HG02938 (cell line): Measurements from ENCODE around the gene ADORA1.

Experiments used
- ATAC-seq: cut with Tn5 transposase; IDR thresholded peaks from one replicate; pipeline ENCODE4 v1.9.1; 2021; ENCODE audit warnings: mild to moderate bottlenecking, moderate library complexity; ENCODE audit not compliant: unreplicated experiment

ADORA1 gene

DNA sequence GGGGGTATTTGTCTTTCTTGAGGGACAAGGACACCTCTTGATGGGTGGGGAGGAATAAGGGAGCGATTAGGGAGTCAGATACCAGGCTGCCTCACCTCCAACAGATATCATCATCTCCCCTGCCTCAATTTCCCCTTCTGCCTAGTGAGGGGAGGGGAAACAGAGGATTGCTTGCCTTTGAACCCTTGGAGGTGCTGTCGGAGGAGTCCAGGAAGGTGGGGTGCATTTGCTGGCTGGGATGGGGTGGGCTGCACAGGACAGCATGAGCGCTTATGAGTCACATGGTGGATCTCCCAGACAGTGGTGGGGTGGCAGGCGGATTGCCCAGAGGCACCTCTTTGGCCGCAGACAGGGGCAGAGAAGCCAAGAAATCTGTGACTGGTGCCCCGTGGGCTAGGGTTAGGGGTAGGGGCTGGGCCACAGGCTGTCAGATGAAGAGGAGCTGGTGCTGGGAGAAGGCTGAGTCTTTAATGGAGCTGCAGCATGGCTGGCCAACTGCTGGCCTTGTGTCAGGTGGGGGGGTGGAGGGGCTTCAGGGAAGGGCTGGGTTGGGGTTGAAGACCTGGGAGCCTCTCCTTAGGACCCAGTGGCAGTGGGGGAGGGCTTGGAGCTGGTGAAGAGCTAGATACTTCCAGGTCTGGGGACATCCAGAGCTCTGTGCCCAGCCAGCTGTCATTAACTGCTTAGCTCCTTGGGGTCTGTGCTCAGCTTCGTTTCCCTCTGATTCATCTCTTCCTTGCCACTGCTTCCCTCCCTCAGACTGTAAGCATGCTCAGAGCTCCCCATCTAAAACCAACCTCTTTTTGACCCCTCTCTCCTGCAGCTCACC, 7.0 kb upstream of the ADORA1 start:
- no peak for ATAC-seq

DNA sequence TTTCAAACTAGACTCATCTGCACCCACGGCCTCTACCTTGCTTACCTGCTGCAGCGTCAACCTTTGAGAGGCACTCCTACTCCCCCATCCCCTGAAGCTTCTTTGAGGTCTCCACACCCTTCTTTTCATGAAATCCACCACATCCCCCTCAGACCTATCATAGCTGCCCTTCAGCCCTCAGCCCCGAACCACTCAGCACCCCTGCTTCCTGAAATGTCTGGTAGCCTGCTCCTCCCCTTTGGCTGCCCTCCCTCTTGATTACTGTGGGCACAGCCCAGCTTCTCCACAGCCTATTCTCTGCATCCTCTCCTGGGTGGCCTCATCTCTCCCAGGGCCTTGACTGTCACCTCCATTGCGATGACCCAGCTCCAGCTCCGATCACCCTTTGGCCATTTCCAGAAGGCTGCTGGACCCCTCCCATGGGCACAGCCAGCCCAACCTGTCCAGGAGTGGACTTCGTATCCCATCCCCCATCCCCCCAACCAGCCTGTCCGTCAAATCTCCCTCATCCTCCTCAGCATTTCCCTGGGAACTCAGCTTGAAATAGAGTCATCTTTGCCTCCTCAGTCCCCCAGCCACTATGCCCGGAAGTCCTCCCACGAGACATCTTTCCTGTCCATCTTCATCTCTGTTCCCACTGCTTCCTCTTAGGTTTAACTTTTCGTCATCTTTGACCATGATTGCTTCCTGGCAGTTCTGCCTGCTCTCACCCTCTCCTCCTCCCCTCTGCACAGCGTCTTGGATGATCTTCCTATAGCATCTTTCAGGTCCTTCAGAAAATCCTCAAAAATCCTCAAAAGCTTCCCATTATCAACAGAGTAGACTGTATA, 6.1 kb upstream of the ADORA1 start:
- ATAC-seq: no peak

DNA sequence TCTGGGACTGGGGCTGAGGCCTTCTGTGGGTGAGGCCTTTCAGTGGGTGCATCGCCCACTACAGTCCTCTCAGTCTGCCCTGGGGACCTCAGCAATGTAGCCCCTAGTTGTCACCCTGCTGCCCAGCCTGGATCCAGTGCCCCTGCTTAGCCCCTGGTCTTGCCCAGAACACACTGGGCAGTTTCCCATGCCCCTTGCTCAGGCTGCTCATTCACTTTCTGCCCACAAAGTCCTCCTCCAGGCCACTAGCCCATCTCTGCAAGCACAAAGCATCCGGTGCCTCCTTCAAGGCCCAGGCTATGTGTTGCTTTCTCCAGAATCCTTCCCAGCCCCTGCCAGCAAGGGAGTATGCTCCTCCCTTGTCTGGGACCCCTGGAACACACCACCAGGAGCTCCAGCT, 5.4 kb upstream of the ADORA1 start:
- ATAC-seq: no peak

DNA sequence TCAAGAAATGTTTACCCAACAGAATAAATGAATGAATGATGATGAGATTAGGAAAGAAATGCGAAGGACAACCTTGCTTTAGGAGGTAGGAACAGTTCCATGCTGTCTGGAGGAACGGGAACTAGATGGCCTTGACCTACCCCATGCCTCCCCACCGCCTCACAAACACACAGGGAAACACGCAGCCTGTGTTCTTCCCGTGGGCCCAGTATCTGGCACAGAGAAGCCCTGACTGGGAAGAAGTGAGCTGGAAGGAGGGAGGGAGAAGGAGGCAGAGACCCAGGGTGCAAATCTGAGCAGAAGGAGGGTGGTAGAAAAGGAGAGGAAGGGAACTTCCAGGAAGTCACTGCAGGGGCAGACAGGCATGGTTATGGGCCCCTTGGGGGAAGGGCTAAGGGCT, 3.5 kb upstream of the ADORA1 start:
- no peak for ATAC-seq

DNA sequence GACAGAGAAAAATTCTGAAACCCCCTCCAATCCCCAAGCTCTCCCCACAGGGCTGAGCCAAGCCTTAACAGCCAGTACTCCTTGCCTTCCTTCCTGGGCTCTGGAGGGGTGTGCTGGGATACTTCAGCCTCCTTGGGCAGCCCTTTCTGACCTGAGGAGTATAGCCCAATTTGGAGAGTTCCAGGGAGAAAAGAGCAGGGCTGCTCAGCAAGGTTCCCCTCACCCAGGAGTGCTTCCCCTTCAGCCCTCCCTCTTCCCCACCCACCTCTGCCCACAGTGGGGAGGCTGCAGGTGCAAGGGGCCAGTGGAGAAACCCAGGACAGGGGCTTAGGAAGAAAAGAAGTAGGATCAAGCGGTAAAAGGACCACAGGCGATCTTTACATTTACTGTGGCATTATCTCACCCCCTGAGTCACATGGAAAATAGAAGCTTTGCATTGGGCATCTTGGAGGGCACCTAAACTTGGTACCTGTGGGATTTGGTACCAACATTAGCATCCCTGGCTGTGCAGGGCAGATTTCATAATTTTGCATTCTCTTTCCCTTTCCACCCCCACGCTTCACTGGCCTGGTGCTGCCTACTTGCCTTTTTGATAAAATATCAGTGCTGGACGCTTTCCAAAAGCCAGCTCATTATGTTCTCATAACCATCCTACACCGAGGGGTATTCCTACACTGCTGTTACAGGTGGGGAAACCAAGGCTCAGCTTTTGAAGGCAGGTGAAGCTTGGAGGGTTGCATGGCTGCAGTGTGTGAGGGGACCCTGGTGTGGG, 2.8 kb upstream of the ADORA1 start:
- no peak for ATAC-seq

DNA sequence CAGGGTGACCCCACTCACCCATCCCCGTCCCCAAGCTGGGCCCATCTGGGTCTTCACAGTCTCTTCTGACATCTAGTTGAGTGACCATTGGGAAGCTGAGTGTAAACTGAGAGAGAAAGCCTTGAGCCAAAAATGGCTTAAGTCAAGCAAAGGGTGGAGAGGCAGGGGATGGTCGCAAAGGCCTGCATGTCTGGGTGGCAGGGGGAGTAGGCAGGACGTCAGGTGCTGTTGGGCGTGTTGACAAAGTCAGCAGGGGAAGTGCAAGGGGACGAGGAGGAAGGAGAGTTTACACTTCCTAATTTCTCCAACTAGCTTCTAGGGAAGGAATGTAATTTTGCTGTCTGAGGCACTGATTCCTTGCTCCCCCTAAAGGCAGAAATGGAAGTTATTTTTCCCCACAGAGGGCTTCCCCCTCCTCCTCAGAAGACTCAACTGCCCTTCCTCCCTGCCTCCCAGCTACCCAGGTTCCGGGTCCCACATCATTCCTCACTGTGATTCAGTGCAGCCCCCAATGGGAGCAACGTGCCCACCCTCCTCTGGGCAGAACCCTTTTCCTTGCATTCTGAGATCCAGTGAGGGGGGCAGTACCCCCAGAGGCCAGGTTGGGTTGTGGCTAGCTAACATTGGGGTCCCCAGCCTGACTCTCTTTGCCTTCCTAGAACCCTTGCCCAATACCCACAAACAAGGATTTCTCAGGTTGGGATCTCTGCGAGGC, 1.2 kb upstream of the ADORA1 start:
- no peak for ATAC-seq

DNA sequence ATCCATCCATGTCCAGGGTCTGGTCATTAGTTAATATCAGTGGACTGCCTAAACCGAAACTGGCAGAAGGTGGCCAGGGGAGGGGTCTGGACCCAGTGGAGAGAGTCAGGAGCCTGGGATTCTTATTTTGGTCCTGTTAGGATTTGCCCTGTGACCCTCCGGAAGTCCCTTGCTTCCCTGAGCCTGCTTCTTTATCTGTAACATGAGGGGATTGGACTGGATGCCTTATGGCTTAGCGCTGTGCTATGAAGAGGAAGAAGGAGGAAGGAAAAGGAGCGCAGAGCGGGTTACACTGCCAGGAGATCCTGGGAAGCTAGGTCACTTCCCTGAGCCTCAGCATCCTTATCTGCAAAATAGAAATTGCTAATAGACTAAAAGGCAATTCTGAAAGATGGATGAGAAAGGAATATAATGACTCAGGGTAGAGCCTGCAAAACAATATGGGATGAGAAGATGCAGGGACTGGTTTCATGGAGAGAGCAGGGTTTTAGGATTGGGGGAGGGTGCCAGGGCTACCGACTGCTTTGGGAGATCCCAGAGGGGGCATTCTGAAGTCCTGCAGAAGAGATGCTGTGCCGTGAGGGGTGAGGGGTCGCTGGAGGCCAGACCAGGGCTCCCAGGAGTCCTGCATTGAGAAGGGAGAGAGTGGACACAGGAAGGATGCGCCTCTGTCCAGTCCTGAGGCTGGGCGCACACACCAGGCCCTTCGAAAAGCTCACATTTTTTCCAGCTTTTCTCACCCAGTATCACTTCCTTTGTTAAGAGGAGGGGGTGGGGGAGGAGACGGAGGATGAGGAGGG, 460 bp upstream of the ADORA1 start:
- ATAC-seq: no peak

DNA sequence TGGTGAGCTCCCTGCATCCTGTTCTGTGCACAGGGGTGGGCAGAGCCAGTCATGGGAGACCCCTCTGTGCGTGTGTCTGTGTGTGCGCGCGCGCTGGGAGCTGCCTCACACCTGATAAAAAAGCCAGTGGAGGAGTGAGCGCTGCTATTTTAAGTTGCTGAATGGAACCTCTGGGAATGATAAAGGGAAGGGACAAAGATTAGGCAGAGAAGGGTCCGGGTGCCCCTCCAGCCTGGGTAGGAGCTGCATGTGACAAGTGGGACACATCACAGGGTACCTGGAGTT, 847 bp downstream of the ADORA1 start:
- no peak for ATAC-seq

DNA sequence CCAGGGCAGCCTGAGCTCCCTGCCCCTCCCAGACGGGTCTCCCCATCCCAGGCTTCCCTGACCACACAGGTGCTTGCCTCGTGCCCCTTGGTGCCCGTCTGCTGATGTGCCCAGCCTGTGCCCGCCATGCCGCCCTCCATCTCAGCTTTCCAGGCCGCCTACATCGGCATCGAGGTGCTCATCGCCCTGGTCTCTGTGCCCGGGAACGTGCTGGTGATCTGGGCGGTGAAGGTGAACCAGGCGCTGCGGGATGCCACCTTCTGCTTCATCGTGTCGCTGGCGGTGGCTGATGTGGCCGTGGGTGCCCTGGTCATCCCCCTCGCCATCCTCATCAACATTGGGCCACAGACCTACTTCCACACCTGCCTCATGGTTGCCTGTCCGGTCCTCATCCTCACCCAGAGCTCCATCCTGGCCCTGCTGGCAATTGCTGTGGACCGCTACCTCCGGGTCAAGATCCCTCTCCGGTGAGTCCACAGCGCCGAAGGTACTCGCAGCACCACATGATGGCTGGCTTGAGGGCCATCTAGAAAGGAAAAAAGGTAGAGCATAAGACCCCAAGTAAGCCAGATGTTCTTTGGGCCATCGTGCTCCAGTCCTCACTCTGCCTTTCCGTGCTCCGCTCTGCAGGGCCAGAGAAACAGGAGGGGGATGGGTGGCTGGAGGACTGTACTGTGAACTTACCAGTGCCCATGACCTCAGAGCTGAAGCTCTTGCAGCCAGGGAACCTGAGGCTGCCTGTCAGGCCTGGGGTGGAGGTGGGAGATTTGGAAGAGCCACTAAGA, 1.4 kb downstream of the ADORA1 start:
- no peak for ATAC-seq

DNA sequence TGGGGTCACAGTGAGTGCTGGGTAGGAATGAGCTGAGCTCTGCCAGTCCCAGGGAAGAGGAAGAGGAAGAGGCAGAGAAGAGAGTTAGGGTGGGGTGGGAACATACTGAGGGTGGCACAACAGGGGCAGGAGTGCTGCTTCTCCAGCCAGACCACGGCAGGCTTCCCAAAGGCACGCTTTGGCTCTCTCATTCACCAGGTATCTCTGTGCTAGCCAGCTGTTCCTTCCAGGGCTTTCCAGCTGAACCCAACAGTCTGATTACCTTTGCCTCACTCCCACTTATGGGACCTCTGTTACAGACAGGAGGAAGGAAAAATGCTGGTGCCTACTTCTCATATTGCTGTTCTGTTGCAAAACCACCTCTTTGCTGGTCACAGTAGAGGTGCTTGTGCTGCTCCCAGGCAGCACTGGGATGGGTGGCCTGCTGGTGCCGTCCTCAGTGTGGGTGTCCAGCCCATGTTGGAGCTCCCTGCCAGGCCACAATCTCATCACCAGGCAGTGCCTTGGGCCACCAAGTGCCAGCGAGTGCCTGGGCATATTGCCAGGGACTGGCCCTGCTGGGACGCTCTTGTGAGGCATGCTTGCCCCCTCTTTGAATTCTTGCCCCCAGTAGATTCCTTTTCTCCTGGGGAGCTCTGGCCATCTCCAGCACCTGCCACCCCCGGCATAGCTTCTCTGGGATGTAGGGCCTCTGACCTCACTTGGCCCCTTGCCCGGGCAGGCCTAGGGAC, 2.1 kb downstream of the ADORA1 start:
- no peak for ATAC-seq

DNA sequence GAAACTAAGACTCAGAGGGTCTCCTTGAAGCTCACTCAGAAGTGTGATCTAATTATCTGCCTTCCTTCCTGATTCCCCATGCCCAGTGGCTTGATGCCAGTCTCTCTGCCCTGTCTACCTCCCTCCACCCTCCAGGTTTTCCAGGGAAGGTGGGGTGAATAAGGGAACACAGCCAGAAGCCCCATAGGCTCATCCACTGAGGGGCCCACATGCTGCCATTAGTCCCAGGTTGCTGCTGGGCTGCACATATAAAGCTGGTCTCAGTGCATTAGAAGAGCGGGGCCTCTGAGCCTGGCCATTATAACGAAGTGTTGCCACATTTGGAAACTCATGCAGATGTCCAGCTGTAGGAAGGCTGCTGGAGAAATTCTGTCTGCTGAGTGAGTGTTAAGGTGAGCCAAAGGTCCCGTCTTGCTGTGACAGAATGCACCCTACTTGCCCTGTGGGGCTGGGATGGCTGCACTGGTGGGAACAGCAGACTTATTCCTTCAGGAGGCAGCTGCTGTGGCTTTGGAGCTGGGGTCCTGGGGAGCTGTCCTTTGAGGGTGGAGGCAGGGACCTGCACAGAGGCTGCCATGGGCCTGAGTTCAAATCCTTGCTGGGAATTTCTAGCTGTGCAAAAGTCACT, 2.9 kb downstream of the ADORA1 start:
- ATAC-seq: no peak

DNA sequence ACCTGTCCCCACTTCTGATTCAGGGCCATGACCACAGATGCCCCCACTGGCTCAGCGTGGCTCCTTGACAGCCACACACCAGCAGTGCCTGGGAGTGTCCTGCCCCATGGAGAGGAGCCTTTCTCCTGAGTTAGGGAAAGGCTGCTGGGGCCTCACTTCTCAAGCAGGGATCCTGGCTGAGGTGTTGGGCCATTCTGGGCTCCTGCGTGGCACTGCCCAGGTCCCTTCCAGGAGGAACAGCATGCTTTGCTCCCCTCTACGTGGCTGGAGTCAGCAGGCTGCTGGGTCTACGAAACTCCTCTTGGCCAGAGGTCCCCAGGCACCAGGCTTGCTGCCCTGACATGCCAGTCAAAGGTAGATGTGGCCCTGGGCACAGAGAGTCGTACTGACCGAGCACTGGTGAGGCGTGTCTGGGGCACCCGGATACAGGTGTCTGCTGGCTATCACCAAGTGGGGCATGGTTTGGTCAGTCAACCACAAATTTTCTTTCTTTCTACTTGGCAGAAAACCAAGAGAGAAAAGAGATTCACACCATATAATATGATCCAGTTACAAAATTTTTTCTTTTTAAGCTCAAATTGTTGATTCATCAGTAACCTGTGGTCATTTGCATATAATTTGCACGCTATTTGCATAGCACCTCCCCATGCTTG, 4.1 kb downstream of the ADORA1 start:
- no peak for ATAC-seq

DNA sequence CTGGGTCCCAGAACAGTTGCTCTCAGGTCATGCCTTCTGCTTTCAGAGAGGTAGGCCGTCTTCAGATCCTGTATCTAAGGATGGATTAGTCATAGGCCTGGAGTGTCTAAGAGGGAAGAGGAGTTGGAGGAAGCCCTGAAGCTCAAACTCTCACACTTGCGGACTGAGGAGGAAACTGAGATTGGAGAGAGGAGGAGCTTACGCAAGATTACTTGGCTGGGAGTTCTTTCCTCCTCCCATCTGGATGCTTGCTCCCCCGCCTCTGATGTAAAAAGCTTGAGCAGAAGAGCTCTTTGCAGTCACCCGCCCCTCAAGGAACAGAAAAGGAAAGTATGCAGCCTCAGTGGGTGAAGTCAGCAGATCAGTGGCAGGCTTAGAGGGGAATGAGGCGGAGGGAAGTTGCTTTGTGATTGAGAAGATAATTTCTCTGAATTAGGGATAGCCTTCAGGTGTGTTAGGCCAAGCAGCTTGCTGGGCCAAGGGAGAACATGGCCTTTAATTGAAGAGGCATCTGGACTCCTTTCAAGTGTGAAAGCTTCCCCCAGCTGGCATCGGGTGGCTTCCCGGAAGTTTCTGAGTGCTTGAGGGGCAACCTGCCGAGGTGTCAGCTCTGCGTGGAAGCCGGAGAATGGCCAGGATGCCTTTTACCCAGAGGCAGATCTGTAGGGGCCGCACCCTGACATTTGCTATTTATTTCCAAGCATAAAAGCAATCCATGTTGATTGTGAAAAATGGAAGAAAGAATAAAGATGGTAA, 6.6 kb downstream of the ADORA1 start:
- ATAC-seq: no peak

DNA sequence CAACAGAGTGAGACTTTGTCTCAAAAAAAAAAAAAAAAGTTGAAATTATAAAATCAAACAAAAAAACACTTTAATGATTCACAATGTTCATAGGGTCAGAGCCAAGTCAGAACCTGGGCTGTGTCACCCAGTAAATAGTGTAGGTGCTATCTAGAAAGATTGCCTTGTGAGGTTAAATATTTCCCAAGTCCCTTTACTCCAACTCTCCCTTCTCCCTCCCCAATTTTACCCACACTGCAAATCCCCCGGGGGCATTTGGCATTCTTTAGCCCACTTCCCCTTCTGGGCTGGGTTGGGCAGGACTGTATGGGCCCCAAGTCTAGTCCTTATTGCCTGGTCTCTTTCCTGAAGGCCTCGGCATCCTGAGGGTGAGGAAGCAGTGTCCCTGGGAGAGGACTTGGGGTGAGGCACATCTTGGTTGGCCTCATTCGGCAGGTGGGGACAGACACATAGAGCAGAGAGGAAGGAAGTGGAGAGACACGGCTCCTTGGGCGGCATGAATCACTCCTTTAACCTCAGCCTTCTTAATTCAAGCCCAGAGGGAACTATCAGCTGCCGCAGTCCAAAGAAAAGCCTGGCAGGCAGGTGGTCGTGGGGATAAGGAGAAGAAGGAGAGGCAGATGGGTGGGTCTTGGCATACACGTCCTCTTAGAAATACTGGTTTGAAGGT, 8.2 kb downstream of the ADORA1 start:
- ATAC-seq: no peak

DNA sequence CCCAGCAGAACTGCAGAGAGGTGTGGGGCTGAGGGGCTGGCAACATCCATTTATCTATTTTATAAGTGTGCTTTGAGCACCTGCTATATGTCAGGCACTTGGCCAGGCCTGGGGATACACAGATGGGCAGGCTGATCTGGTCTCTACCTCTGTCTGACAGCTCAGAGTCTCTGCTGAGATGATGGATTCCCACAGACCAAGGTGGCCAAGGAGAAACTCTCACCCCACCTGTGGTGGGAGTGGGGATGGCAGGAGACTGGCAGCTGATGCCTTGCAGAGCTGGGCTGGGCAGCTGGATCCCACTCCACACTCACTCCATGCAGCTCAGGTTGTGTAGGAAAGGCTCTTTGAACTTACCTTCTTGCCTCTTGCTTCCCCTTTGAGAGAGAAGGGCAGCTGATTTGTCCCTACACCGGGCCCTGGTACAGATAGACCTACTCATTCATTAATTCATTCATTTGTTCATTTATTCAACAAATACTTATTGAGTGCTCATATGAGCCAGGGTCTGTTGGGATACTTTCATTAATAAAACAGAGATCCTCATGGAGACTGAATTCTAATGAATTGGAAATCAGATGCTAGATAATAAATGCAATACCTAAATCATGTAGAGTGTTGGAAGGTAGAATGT, 9.0 kb downstream of the ADORA1 start:
- no peak for ATAC-seq

DNA sequence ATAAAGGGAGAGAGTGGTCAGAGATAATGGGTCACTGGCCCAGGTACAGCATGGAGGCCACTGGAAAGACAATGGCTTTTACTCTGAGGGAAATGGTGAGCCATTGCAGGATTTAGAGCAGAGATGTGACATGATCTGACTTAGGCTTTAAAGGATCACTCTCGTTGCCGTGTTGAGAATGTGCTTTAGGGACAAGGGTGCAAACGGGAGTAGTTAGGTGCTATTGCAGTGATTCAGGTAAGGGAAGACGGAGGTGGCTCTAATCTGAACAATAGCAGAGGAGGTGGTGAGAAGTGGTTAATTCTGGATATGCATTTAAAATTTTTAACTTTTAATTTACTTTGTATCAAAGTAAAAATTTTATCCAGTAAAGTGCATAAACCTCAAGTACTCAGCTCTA, 9.8 kb downstream of the ADORA1 start:
- ATAC-seq: no peak
